IMR-90 (cell line): ENCODE measurements around the gene TAX1BP1. TPM values are rescaled to one million over a fixed set of nuclear protein-coding genes. Genes with fewer than 3 reads are reported as not detected.

Source experiments
- ATAC-seq: fragments of 200-7000 bp; cut with Tn5 transposase; 2 replicates; pipeline ENCODE4 v1.9.1; 2020; ENCODE audit warnings: low read depth, mild to moderate bottlenecking, moderate library complexity
- BruUV-seq: library from RNA; stranded (reverse); fragments of 400-500 nt; replicated peaks from 2 replicates; lab custom pipeline; 2021; lab: Mats Ljungman, UMichigan
- CTCF ChIA-PET: fragments of 300-600 bp; formaldehyde crosslinking; extraction: SDS; loops from one replicate; lab custom pipeline; 2021; ENCODE audit warnings: antibody characterized with exemption; lab: Yijun Ruan, JAX
- POLR2A ChIA-PET: fragments of 300-600 bp; sonication (Branson Sonifier 250); formaldehyde crosslinking; loops from one replicate; lab custom pipeline; 2022; ENCODE audit warnings: antibody characterized with exemption; ENCODE audit not compliant: unreplicated experiment; lab: Charles Lee
- DNase-seq: peaks from one replicate; pipeline ENCODE4 v3.0.0; 2013
- H2AFZ ChIP-seq: replicated peaks from 2 replicates; pipeline ENCODE3; 2013; ENCODE audit warnings: low read length, mild to moderate bottlenecking; ENCODE audit not compliant: poor library complexity
- H2AK5ac ChIP-seq: 2 replicates; pipeline ENCODE4 v1.6.1; 2013; ENCODE audit warnings: low read depth, low read length, inconsistent platforms
- H2AK9ac ChIP-seq: replicated peaks from 2 replicates; pipeline ENCODE3; 2013; ENCODE audit warnings: mild to moderate bottlenecking, low read depth, low read length, moderate library complexity; ENCODE audit not compliant: poor library complexity
- H2BK120ac ChIP-seq: 2 replicates; pipeline ENCODE4 v1.6.1; 2013; ENCODE audit warnings: low read depth, low read length, inconsistent platforms
- H2BK15ac ChIP-seq: 3 replicates; pipeline ENCODE4 v1.6.1; 2013; ENCODE audit warnings: low read depth, low read length, inconsistent platforms
- H2BK20ac ChIP-seq: 2 replicates; pipeline ENCODE4 v1.6.1; 2013; ENCODE audit warnings: low read depth, mild to moderate bottlenecking, inconsistent platforms, low read length, moderate library complexity
- H2BK5ac ChIP-seq: 2 replicates; pipeline ENCODE4 v1.6.1; 2013; ENCODE audit warnings: mild to moderate bottlenecking, low read depth, low read length, inconsistent platforms; ENCODE audit not compliant: poor library complexity, severe bottlenecking
- H3K14ac ChIP-seq: replicated peaks from 2 replicates; pipeline ENCODE4 v1.6.1; 2013; ENCODE audit warnings: low read depth, low read length, inconsistent platforms
- H3K18ac ChIP-seq: 2 replicates; pipeline ENCODE4 v1.6.1; 2013; ENCODE audit warnings: low read depth, low read length, control low read depth
- H3K23ac ChIP-seq: 2 replicates; pipeline ENCODE4 v1.6.1; 2013; ENCODE audit warnings: low read depth, low read length, inconsistent platforms
- H3K27ac ChIP-seq: 2 replicates; pipeline ENCODE4 v1.5.1; 2013; ENCODE audit warnings: mild to moderate bottlenecking, control low read depth, low read length; ENCODE audit not compliant: insufficient read depth
- H3K27me3 ChIP-seq: 2 replicates; pipeline ENCODE4 v1.6.1; 2013; ENCODE audit warnings: low read length; ENCODE audit not compliant: control insufficient read depth, insufficient read depth
- H3K36me3 ChIP-seq: 2 replicates; pipeline ENCODE4 v1.6.1; 2013; ENCODE audit warnings: low read length, mixed read lengths; ENCODE audit not compliant: control insufficient read depth, insufficient read depth
- H3K4ac ChIP-seq: 2 replicates; pipeline ENCODE4 v1.6.1; 2013; ENCODE audit warnings: low read depth, low read length, inconsistent platforms
- H3K4me1 ChIP-seq: 2 replicates; pipeline ENCODE4 v1.6.1; 2013; ENCODE audit warnings: low read length, mixed read lengths; ENCODE audit not compliant: control insufficient read depth, insufficient read depth
- H3K4me2 ChIP-seq: 2 replicates; pipeline ENCODE4 v1.6.1; 2013; ENCODE audit warnings: low read depth, mild to moderate bottlenecking, control low read depth, low read length, moderate library complexity
- H3K4me3 ChIP-seq: 2 replicates; pipeline ENCODE4 v1.5.1; 2013; ENCODE audit warnings: low read depth, mild to moderate bottlenecking, control low read depth, low read length, moderate library complexity; ENCODE audit not compliant: insufficient read depth
- H3K56ac ChIP-seq: 2 replicates; pipeline ENCODE4 v1.6.1; 2013; ENCODE audit warnings: low read length, inconsistent platforms; ENCODE audit not compliant: insufficient read depth; ENCODE audit errors: extremely low read depth
- H3K79me1 ChIP-seq, 2 experiments: 2 replicates each; pipeline ENCODE4 v1.6.1; 2013; ENCODE audit warnings: low read length in 2 of 2, inconsistent platforms in 1 of 2, low read depth in 1 of 2
- H3K9ac ChIP-seq: 2 replicates; pipeline ENCODE4 v1.6.1; 2013; ENCODE audit warnings: low read depth, low read length, control low read depth
- H3K9me1 ChIP-seq: 2 replicates; pipeline ENCODE4 v1.6.1; 2013; ENCODE audit warnings: low read length, inconsistent platforms; ENCODE audit not compliant: insufficient read depth
- H3K9me3 ChIP-seq: 2 replicates; pipeline ENCODE4 v1.6.1; 2013; ENCODE audit warnings: low read length; ENCODE audit not compliant: control insufficient read depth, insufficient read depth
- H4K20me1 ChIP-seq: 2 replicates; pipeline ENCODE4 v1.6.1; 2013; ENCODE audit warnings: low read length, inconsistent platforms; ENCODE audit not compliant: insufficient read depth
- H4K5ac ChIP-seq: 2 replicates; pipeline ENCODE4 v1.6.1; 2013; ENCODE audit warnings: mild to moderate bottlenecking, low read depth, low read length, control low read depth
- H4K8ac ChIP-seq, 2 experiments: 2 replicates each; pipeline ENCODE4 v1.6.1; 2013; ENCODE audit warnings: low read depth in 2 of 2, low read length in 2 of 2, control low read depth in 1 of 2, inconsistent platforms in 1 of 2
- H4K91ac ChIP-seq: 2 replicates; pipeline ENCODE4 v1.6.1; 2013; ENCODE audit warnings: low read depth, low read length, inconsistent platforms; ENCODE audit not compliant: insufficient read depth
- CTCF ChIP-seq: conservative IDR thresholded peaks from 2 replicates; pipeline ENCODE4 v1.5.1; 2012; ENCODE audit warnings: mild to moderate bottlenecking, low read depth, low read length, improper control_type of control experiment
- RAD21 ChIP-seq: IDR thresholded peaks from 2 replicates; pipeline ENCODE4 v1.6.1; 2012; ENCODE audit warnings: low read length, improper control_type of control experiment
- USF2 ChIP-seq: fragments of 150-350 bp; IDR thresholded peaks from 2 replicates; pipeline ENCODE4 v1.6.1; 2017; ENCODE audit warnings: mild to moderate bottlenecking, antibody characterized with exemption, low read length, low read depth
- WGBS, 2 experiments: methylation state at CpG; one replicate each; pipeline versions ENCODE4 v1.1.5 to v1.1.7; 2013; ENCODE audit warnings: missing lambda C conversion rate in 2 of 2; ENCODE audit not compliant: insufficient read length in 1 of 2; ENCODE audit errors: extremely low coverage in 2 of 2; 5-methylcytosine and 5-hydroxymethylcytosine counted together
- dilution Hi-C: fragments of 300-500 bp; cut with HindIII; formaldehyde crosslinking; loops from one replicate; pipeline ENCODE4 v1.14.3; 2018; ENCODE audit warnings: low sequenced_read_pairs; ENCODE audit not compliant: unreplicated experiment
- in situ Hi-C: fragments of 300-500 bp; cut with MboI; formaldehyde crosslinking; loops from 3 replicates; pipeline ENCODE4 v1.14.3; 2019; ENCODE audit warnings: low sequenced_read_pairs, inconsistent platforms, mixed read lengths
- intact Hi-C: fragments of 100-400 bp; cut with micrococcal nuclease; formaldehyde crosslinking; loops from 2 replicates; pipeline ENCODE4 v1.10.0; 2022
- polyA plus RNA-seq, 3 experiments: library from polyadenylated mRNA; depleted of rRNA; stranded (reverse); fragments of >200 nt; gene quantifications; 2 replicates each; pipeline ENCODE4 v1.2.3, GENCODE V29; 2012; ENCODE audit warnings: low replicate concordance in 1 of 3
- total RNA-seq: library from RNA; depleted of rRNA; stranded (reverse); fragments of >200 nt; gene quantifications from 2 replicates; pipeline ENCODE4 v1.2.3, GENCODE V29; 2012

Gene TAX1BP1
- total and polyA plus RNA-seq, 2 of the 4 experiments (the other 2 are of a cell fraction) = 49.0 to 52.7 TPM

- BruUV-seq = no TSS peak
- no peak overlapping the region for H4K91ac ChIP-seq
- H4K5ac ChIP-seq = no peak overlapping the region
- no peak overlapping the region for H2BK15ac ChIP-seq
- no peak overlapping the region for H2BK20ac ChIP-seq
- H3K9ac ChIP-seq = no peak overlapping the region
- no peak overlapping the region for H3K14ac ChIP-seq
- H2AK5ac ChIP-seq = no peak overlapping the region
- H3K23ac ChIP-seq = no peak overlapping the region
- no peak overlapping the region for H3K27ac ChIP-seq
- H3K4ac ChIP-seq = no peak overlapping the region
- H3K18ac ChIP-seq = no peak overlapping the region
- H3K79me1 ChIP-seq = peaks cover 26 to 42% of the 10 kb centered on the region in 2 experiments; a peak in 3 of 4 replicates
- DNase-seq (peak; percentile 11), ATAC-seq (no peak)
- intact Hi-C loops (no loop called here), dilution Hi-C loops (no loop called here), in situ Hi-C loops (no loop called here)
- H3K4me3 ChIP-seq = no peak overlapping the region
- H4K20me1 ChIP-seq = peaks cover 11% of the 10 kb centered on the region
- WGBS, 2 experiments = no CpG with 5 or more reads among the region's 2 CpGs
- CTCF ChIA-PET = interaction anchor here (0.7 to 1.8 kb wide), 2 partner anchors 11 to 45 kb away, joined by 4 to 6 read pairs; no protein-coding TSS in a partner anchor
- no peak overlapping the region for H2BK5ac ChIP-seq
- H3K36me3 ChIP-seq = peaks cover 7% of the 10 kb centered on the region
- H3K27me3 ChIP-seq = no peaks in the 10 kb centered on the region
- no peak overlapping the region for H2BK120ac ChIP-seq
- H3K9me3 ChIP-seq = no peaks in the 10 kb centered on the region
- no peak overlapping the region for H2AFZ ChIP-seq
- no peak overlapping the region for H4K8ac ChIP-seq
- POLR2A ChIA-PET = no interaction called here
- no peaks in the 10 kb centered on the region; the same call in 1 of the 2 replicates for H3K9me1 ChIP-seq
- no peak overlapping the region for H3K4me2 ChIP-seq
- H2AK9ac ChIP-seq = no peak overlapping the region
- H3K4me1 ChIP-seq = peaks cover 4% of the 10 kb centered on the region
- no peak overlapping the region for H3K56ac ChIP-seq
- TF ChIP-seq USF2 (no peak), RAD21 (no peak), CTCF (no peak)
Observed at GRCh38 chr7:27763983-27764508, 24.1 kb downstream of the TAX1BP1 start.
